Measurements from ENCODE around the gene NGLY1. TPM values are rescaled to one million over a fixed set of nuclear protein-coding genes. Genes with fewer than 3 reads are reported as not detected.

NGLY1 gene
- total and polyA plus RNA-seq, 2 of the 8 experiments (the other 6 are each of a cell fraction or from before 2014, with no cell fraction given), result 3.1 to 24.8 TPM

- no peak for TF ChIP-seq CHD7 (IDR thresholded peaks at IDR 0.05; ENCODE audit: insufficient replicate concordance, low read length)
- no peak for TF ChIP-seq SIN3A (conservative IDR thresholded peaks at IDR 0.05 in 1 of 2, IDR thresholded peaks at IDR 0.05 in 1 of 2; ENCODE audit: low read depth in 1 of 2, low read length in 2 of 2)
- TF ChIP-seq JUN (IDR thresholded peaks at IDR 0.05; ENCODE audit: low read depth, low read length), result no peak
- TF ChIP-seq EGR1 (IDR thresholded peaks at IDR 0.05; ENCODE audit: borderline replicate concordance, low read depth, low read length), result no peak
- no peak for TF ChIP-seq GABPA (IDR thresholded peaks at IDR 0.05; ENCODE audit: borderline replicate concordance, insufficient read depth, low read length)
Observed at GRCh38 chr3:25707268-25707926, 75.8 kb downstream of the NGLY1 start (continued).
